ENCODE data around the gene PLCL1.

DNA sequence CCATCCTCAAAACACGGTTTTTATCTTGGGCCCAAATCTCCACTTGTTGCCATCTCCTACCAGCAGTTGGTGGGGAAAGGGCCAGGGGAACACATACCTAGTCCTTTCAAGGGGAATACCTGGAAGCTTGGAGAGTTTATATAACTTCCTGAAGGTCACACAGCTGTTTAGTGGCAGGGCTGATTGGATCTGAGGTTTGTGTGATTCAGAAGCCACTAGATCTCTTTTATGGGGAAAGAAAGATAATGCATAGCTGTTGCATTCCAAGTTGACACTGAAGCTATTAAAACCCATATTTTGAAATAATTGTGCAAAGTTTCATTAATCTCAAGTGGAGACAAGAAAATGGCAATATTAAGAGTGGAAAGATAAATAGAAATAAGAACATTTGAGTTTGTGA is 134.2 kb downstream of the PLCL1 start:
- TF ChIP-seq CTCF (IDR thresholded peaks at IDR 0.05): no peak
- no peak for TF ChIP-seq POLR2A (IDR thresholded peaks at IDR 0.05)
